Hematopoietic multipotent progenitor cell (in vitro differentiated cells): ENCODE data around the gene CSF2RB. TPM values are rescaled to one million over a fixed set of nuclear protein-coding genes. Genes with fewer than 3 reads are reported as not detected.

ENCODE experiments used
- total RNA-seq: library from RNA; depleted of rRNA; stranded (reverse); fragments of >200 nt; gene quantifications from one replicate; pipeline ENCODE4 v1.2.3, GENCODE V29; 2012

Gene CSF2RB
- total RNA-seq, 1 donor: 132 TPM

Other genes starting within 250 kb of the CSF2RB start
- gene CACNG2, start 209.9 kb upstream of the CSF2RB start, total RNA-seq: not detected
- gene IFT27, start 137.5 kb upstream of the CSF2RB start, total RNA-seq: 12.7 TPM
- gene PVALB, start 96.6 kb upstream of the CSF2RB start, total RNA-seq: not detected
- 108 TPM for gene NCF4, start 52.6 kb upstream of the CSF2RB start, total RNA-seq
- gene TST, start 105.8 kb downstream of the CSF2RB start, total RNA-seq: 35.0 TPM
- gene MPST, start 106.1 kb downstream of the CSF2RB start, total RNA-seq: 125 TPM
- gene KCTD17, start 138.1 kb downstream of the CSF2RB start, total RNA-seq: 12.9 TPM
- not detected for gene TMPRSS6, start 196.1 kb downstream of the CSF2RB start, total RNA-seq
- 0.27 TPM for gene IL2RB, start 236.3 kb downstream of the CSF2RB start, total RNA-seq